Hepatocyte (in vitro differentiated cells): Measurements from ENCODE around the gene NMNAT3. TPM values are rescaled to one million over a fixed set of nuclear protein-coding genes. Genes with fewer than 3 reads are reported as not detected.

Experiments used
- DNase-seq: peaks from one replicate; pipeline ENCODE4 v3.0.0-alpha.2; 2016; ENCODE audit warnings: low spot score
- H2AFZ ChIP-seq: fragments of 200-600 bp; sonication (generic); 2 replicates; pipeline ENCODE4 v1.6.0; 2016; ENCODE audit warnings: antibody characterized with exemption, mild to moderate bottlenecking
- H3K27ac ChIP-seq: fragments of 200-600 bp; sonication (generic); 2 replicates; pipeline ENCODE4 v1.5.1; 2016; ENCODE audit warnings: mild to moderate bottlenecking
- H3K27me3 ChIP-seq: fragments of 200-600 bp; sonication (generic); 2 replicates; pipeline ENCODE4 v1.6.1; 2016
- H3K36me3 ChIP-seq: fragments of 200-600 bp; sonication (generic); replicated peaks from 2 replicates; pipeline ENCODE4 v1.5.1; 2016; ENCODE audit warnings: low read depth; ENCODE audit not compliant: insufficient read depth
- H3K4me1 ChIP-seq: fragments of 200-600 bp; sonication (generic); 2 replicates; pipeline ENCODE4 v1.5.1; 2016; ENCODE audit warnings: mild to moderate bottlenecking, moderate library complexity; ENCODE audit not compliant: insufficient read depth
- H3K4me2 ChIP-seq: fragments of 200-600 bp; sonication (generic); 2 replicates; pipeline ENCODE4 v1.6.0; 2016
- H3K4me3 ChIP-seq: fragments of 200-600 bp; sonication (generic); 2 replicates; pipeline ENCODE4 v1.5.1; 2016; ENCODE audit warnings: mild to moderate bottlenecking
- H3K79me2 ChIP-seq: fragments of 200-600 bp; sonication (generic); 2 replicates; pipeline ENCODE4 v1.6.0; 2017; ENCODE audit warnings: mild to moderate bottlenecking
- H3K9me2 ChIP-seq: fragments of 200-600 bp; sonication (generic); replicated peaks from 2 replicates; pipeline ENCODE4 v1.6.0; 2017; ENCODE audit warnings: mild to moderate bottlenecking; ENCODE audit not compliant: insufficient read depth
- H3K9me3 ChIP-seq: fragments of 200-600 bp; sonication (generic); 2 replicates; pipeline ENCODE4 v1.5.1; 2016; ENCODE audit warnings: low read depth, mild to moderate bottlenecking
- H4K20me1 ChIP-seq: fragments of 200-600 bp; sonication (generic); 2 replicates; pipeline ENCODE4 v1.6.0; 2016; ENCODE audit warnings: mild to moderate bottlenecking; ENCODE audit not compliant: insufficient read depth, poor library complexity, severe bottlenecking
- CTCF ChIP-seq: fragments of 200-600 bp; sonication (generic); IDR thresholded peaks from 2 replicates; pipeline ENCODE4 v1.5.1; 2016; ENCODE audit warnings: antibody characterized with exemption, mild to moderate bottlenecking; ENCODE audit not compliant: poor library complexity
- EZH2 ChIP-seq: fragments of 200-600 bp; sonication (generic); IDR thresholded peaks from 2 replicates; pipeline ENCODE4 v1.6.1; 2016; ENCODE audit warnings: antibody characterized with exemption, mild to moderate bottlenecking, borderline replicate concordance
- EZH2phosphoT487 ChIP-seq: fragments of 200-600 bp; sonication (generic); IDR thresholded peaks from one replicate; pipeline ENCODE4 v1.6.1; 2018; ENCODE audit warnings: antibody characterized with exemption, mild to moderate bottlenecking, low read depth, moderate library complexity; ENCODE audit not compliant: unreplicated experiment, severe bottlenecking
- WGBS: methylation state at CpG from one replicate; pipeline ENCODE4 v1.1.6; 2016; ENCODE audit warnings: low lambda C conversion rate; ENCODE audit errors: missing lambda C conversion rate; 5-methylcytosine and 5-hydroxymethylcytosine counted together
- polyA plus RNA-seq: library from polyadenylated mRNA; unstranded; fragments of >200 nt; fragmentation: Nextera tagmentation; extraction: Ambion mirVana; gene quantifications from 2 replicates; pipeline ENCODE4 v1.2.1, GENCODE V29; 2016
- total RNA-seq: library from RNA; depleted of rRNA; stranded (reverse); fragments of >200 nt; gene quantifications from 2 replicates; pipeline ENCODE4 v1.2.3, GENCODE V29; 2014

Gene NMNAT3
- total and polyA plus RNA-seq, 2 experiments from 2014 or later, result 4.7 to 8.3 TPM

- WGBS, result 38% methylated on average over 3 of the region's 3 CpGs
- H4K20me1 ChIP-seq, result no peaks in the 10 kb centered on the region
- H3K27ac ChIP-seq, result peak overlapping the region; percentile 55
- no peaks in the 10 kb centered on the region for H3K9me3 ChIP-seq
- H3K4me2 ChIP-seq, result peak overlapping the region; percentile 0
- H3K27me3 ChIP-seq, result no peaks in the 10 kb centered on the region
- H3K36me3 ChIP-seq, result no peaks in the 10 kb centered on the region
- H2AFZ ChIP-seq, result no peak overlapping the region
- H3K9me2 ChIP-seq, result no peaks in the 10 kb centered on the region
- H3K4me3 ChIP-seq, result no peak overlapping the region
- no peaks in the 10 kb centered on the region for H3K79me2 ChIP-seq
- DNase-seq, result peak; percentile 24
- TF ChIP-seq EZH2phosphoT487, result no peak
- no peaks in the 10 kb centered on the region for H3K4me1 ChIP-seq
Measured at GRCh38 chr3:139710212-139710611, 32.4 kb upstream of the NMNAT3 start.

- TF ChIP-seq CTCF (no peak), EZH2 (no peak), EZH2phosphoT487 (no peak)
- H3K27me3 ChIP-seq, result peaks cover 3% of the 10 kb centered on the region
- no peaks in the 10 kb centered on the region for H4K20me1 ChIP-seq
- H3K9me2 ChIP-seq, result no peaks in the 10 kb centered on the region
- H3K4me1 ChIP-seq, result no peaks in the 10 kb centered on the region
- DNase-seq, result no peak
- no peak overlapping the region for H3K27ac ChIP-seq
- 88% methylated on average over 3 of the region's 3 CpGs for WGBS
- H2AFZ ChIP-seq, result no peak overlapping the region
- no peaks in the 10 kb centered on the region for H3K9me3 ChIP-seq
- no peaks in the 10 kb centered on the region for H3K79me2 ChIP-seq
- no peak overlapping the region for H3K4me3 ChIP-seq
- H3K4me2 ChIP-seq, result no peak overlapping the region
- no peaks in the 10 kb centered on the region for H3K36me3 ChIP-seq
Measured at GRCh38 chr3:139705631-139706030, 27.9 kb upstream of the NMNAT3 start.

GRCh38 chr3:139696314-139696604 is 18.5 kb upstream of the NMNAT3 start:
- Histone ChIP-seq H2AFZ (no peak overlapping the region), H3K79me2 (no peaks in the 10 kb centered on the region)
- WGBS, result 98% methylated on average over 2 of the region's 2 CpGs

GRCh38 chr3:139695426-139696313 is 17.9 kb upstream of the NMNAT3 start:
- TF ChIP-seq EZH2 (no peak), EZH2phosphoT487 (no peak), CTCF (no peak)
- Histone ChIP-seq H3K4me2 (no peak overlapping the region), H3K27ac (no peak overlapping the region), H3K4me3 (no peak overlapping the region), H3K36me3 (no peaks in the 10 kb centered on the region), H4K20me1 (no peaks in the 10 kb centered on the region), H3K9me2 (no peaks in the 10 kb centered on the region), H3K9me3 (no peaks in the 10 kb centered on the region), H2AFZ (no peak overlapping the region), H3K27me3 (no peaks in the 10 kb centered on the region), H3K4me1 (no peaks in the 10 kb centered on the region), H3K79me2 (no peaks in the 10 kb centered on the region)
- DNase-seq, result no peak
- 68% methylated on average over 6 of the region's 6 CpGs for WGBS

More at GRCh38 chr3:139696314-139696604, 18.5 kb upstream of the NMNAT3 start:
- Histone ChIP-seq H3K27ac (no peak overlapping the region), H3K4me1 (no peaks in the 10 kb centered on the region), H3K36me3 (no peaks in the 10 kb centered on the region), H3K9me2 (no peaks in the 10 kb centered on the region), H3K4me2 (no peak overlapping the region), H3K27me3 (no peaks in the 10 kb centered on the region), H3K9me3 (no peaks in the 10 kb centered on the region), H4K20me1 (no peaks in the 10 kb centered on the region), H3K4me3 (no peak overlapping the region)
- no peak for DNase-seq
- no peak for TF ChIP-seq EZH2phosphoT487
- no peak for TF ChIP-seq EZH2
